Measurements from ENCODE around the gene SLC1A5.

- TF ChIP-seq CTCF (IDR thresholded peaks at IDR 0.05; ENCODE audit: insufficient read depth, low read depth, low read length) (no peak), EZH2 (IDR thresholded peaks at IDR 0.05; ENCODE audit: insufficient read depth, low read length) (no peak)
Observed at GRCh38 chr19:46802152-46802551, 13.8 kb upstream of the SLC1A5 start.
